GM12891 (cell line): ENCODE results near the gene SRPK3.

Experiments used
- PAX5 ChIP-seq: IDR thresholded peaks from 2 replicates; pipeline ENCODE4 v1.6.1; 2011; ENCODE audit warnings: low read length, moderate library complexity, mild to moderate bottlenecking; ENCODE audit not compliant: insufficient read depth, severe bottlenecking
- POLR2A ChIP-seq: IDR thresholded peaks from 2 replicates; pipeline ENCODE4 v1.6.1; 2011; ENCODE audit warnings: low read depth, low read length, control low read depth
- POLR2AphosphoS5 ChIP-seq: IDR thresholded peaks from 2 replicates; pipeline ENCODE4 v1.6.1; 2011; ENCODE audit warnings: low read depth, low read length, control low read depth
- POU2F2 ChIP-seq: IDR thresholded peaks from 2 replicates; pipeline ENCODE4 v1.6.1; 2011; ENCODE audit warnings: low read depth, mild to moderate bottlenecking, control low read depth, low read length, moderate library complexity
- SPI1 ChIP-seq: IDR thresholded peaks from 2 replicates; pipeline ENCODE4 v1.6.1; 2011; ENCODE audit warnings: low read depth, low read length, control low read depth
- TAF1 ChIP-seq: IDR thresholded peaks from 2 replicates; pipeline ENCODE4 v1.6.1; 2011; ENCODE audit warnings: low read depth, low read length, control low read depth

DNA sequence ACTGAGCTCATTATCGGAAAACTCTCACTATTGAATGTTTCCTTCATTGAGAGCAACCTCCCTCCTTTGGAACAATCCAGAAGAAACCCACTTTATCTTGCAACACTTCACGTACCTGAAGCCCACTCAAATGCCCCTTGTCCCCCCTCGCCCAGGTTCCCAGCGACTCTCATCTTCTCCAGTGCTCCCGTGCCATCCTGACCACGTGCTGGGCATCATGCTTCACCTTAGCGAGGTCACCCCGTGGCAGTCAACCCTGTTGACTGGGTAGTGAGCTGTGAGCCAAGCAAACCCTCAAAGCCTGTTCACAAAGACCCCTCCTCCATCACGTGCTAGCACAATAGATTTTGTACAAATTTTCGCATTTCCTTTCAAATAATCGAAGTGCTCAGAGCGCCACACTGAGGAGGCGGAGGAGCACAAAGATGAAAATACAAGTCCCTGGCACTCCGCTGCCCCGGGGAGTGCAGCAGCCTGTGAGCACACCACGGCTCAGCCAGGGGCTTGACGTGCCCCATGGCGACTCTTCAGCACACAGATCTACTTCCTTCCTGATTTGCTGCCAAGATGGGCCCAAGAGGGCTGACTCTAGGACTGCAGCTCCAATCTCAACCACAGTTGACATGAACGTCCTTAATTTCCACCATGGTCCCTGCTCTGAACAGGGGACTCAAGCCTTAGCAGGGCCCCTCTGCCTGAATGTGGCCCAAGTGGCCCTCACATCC is 33.9 kb downstream of the SRPK3 start:
- TF ChIP-seq POLR2A (no peak), POLR2AphosphoS5 (no peak), SPI1 (no peak), TAF1 (no peak), PAX5 (no peak), POU2F2 (no peak)
